Body of pancreas (tissue), 4 donors: ENCODE data around the gene MAN2A1. TPM values are rescaled to one million over a fixed set of nuclear protein-coding genes. Genes with fewer than 3 reads are reported as not detected.

ENCODE experiments used
- ATAC-seq: fragments of 150-250 bp; one replicate; pipeline ENCODE4 v1.9.1; 2016
- DNase-seq, 4 donors: peaks; one replicate each; pipeline ENCODE4 v3.0.0-alpha.2; 2019
- H3K27ac ChIP-seq, 4 donors: fragments of 200-600 bp; sonication (generic); 1 replicate in 3 of 4; 2 replicates in 1 of 4; pipeline versions ENCODE4 v1.5.1 to v1.6.1; 2016 to 2019; ENCODE audit warnings: mild to moderate bottlenecking in 1 of 4, mixed read lengths in 1 of 4, moderate library complexity in 1 of 4
- H3K27me3 ChIP-seq, 2 donors: fragments of 200-600 bp; sonication (generic); one replicate each; pipeline ENCODE4 v1.6.0; 2016; ENCODE audit warnings: mild to moderate bottlenecking in 1 of 2
- H3K36me3 ChIP-seq, 2 donors: fragments of 200-600 bp; sonication (generic); replicated peaks in 1 of 2; 2 replicates each; pipeline ENCODE4 v1.5.1; 2016; ENCODE audit warnings: low read depth in 2 of 2; ENCODE audit not compliant: insufficient read depth in 1 of 2
- H3K4me1 ChIP-seq: fragments of 200-600 bp; sonication (generic); one replicate; pipeline ENCODE4 v1.6.0; 2016
- H3K4me3 ChIP-seq, 2 donors: fragments of 200-600 bp; sonication (generic); 1 replicate in 1 of 2; 2 replicates in 1 of 2; pipeline ENCODE4 v1.5.1; 2016 to 2019
- H3K9me3 ChIP-seq, 3 donors: fragments of 200-600 bp; sonication (generic); 1 replicate in 2 of 3; 2 replicates in 1 of 3; pipeline ENCODE4 v1.5.1; 2016
- CTCF ChIP-seq, 7 experiments: fragments of 450-650 bp in 4 of 7; fragments of 200-600 bp in 3 of 7; sonication (generic) in 3 of 7; IDR thresholded peaks; one replicate each; pipeline ENCODE4 v1.5.1; 2016 to 2019; ENCODE audit warnings: antibody characterized with exemption in 7 of 7
- POLR2A ChIP-seq, 3 donors: fragments of 450-650 bp; IDR thresholded peaks; one replicate each; pipeline ENCODE4 v1.6.1; 2016; ENCODE audit warnings: antibody characterized with exemption in 3 of 3, mild to moderate bottlenecking in 2 of 3
- WGBS, 2 donors: methylation state at CpG; one replicate each; pipeline ENCODE4 v1.1.5; 2017; 5-methylcytosine and 5-hydroxymethylcytosine counted together
- intact Hi-C: fragments of 100-400 bp; cut with DNase I; formaldehyde crosslinking; loops from one replicate; pipeline ENCODE4 v1.15.1; 2023
- total RNA-seq, 2 donors: library from RNA; depleted of rRNA; stranded (reverse); fragments of >200 nt; gene quantifications; one replicate each; pipeline ENCODE4 v1.1.0, GENCODE V29; 2016

The MAN2A1 gene
- total RNA-seq, 2 donors from 2014 or later, result 43.8 to 61.7 TPM

GRCh38 chr5:109907731-109908130, 218.0 kb downstream of the MAN2A1 start:
- ATAC-seq, result no peak
- Histone ChIP-seq H3K9me3 (no peaks in the 10 kb centered on the region), H3K36me3 (no peaks in the 10 kb centered on the region), H3K27me3 (no peaks in the 10 kb centered on the region), H3K27ac (no peak overlapping the region), H3K4me3 (no peak overlapping the region), H3K4me1 (no peaks in the 10 kb centered on the region)
- WGBS, 2 donors, result 64 to 72% methylated on average over 2 of the region's 2 CpGs
- intact Hi-C loops, result no loop called here
- DNase-seq, result no peak
- TF ChIP-seq POLR2A (IDR thresholded peaks at IDR 0.05) (no peak), CTCF (IDR thresholded peaks at IDR 0.05) (no peak)

- intact Hi-C loops, result no loop called here
- no peak for DNase-seq
- Histone ChIP-seq H3K36me3 (no peaks in the 10 kb centered on the region), H3K27me3 (no peaks in the 10 kb centered on the region), H3K9me3 (no peaks in the 10 kb centered on the region), H3K27ac (no peak overlapping the region), H3K4me1 (no peaks in the 10 kb centered on the region), H3K4me3 (no peak overlapping the region)
- TF ChIP-seq CTCF (IDR thresholded peaks at IDR 0.05) (no peak), POLR2A (IDR thresholded peaks at IDR 0.05) (no peak)
- 65 to 69% methylated on average over 3 of the region's 3 CpGs for whole genome bisulfite sequencing, 2 donors
- no peak for ATAC-seq
Observed at GRCh38 chr5:109908366-109908765, 218.6 kb downstream of the MAN2A1 start.

- H3K4me1 ChIP-seq, result no peaks in the 10 kb centered on the region
- no peak overlapping the region for H3K27ac ChIP-seq
- no peak for DNase-seq
- 67 to 69% methylated on average over 5 of the region's 5 CpGs for WGBS, 2 donors
- no peaks in the 10 kb centered on the region for H3K36me3 ChIP-seq
- ATAC-seq, result no peak
- H3K27me3 ChIP-seq, result no peaks in the 10 kb centered on the region
- intact Hi-C loops, result no loop called here
- no peak for TF ChIP-seq CTCF (IDR thresholded peaks at IDR 0.05)
- TF ChIP-seq POLR2A (IDR thresholded peaks at IDR 0.05), result no peak
- H3K9me3 ChIP-seq, result no peaks in the 10 kb centered on the region
- H3K4me3 ChIP-seq, result no peak overlapping the region
Observed at GRCh38 chr5:109910874-109911273, 221.1 kb downstream of the MAN2A1 start.

- no peak overlapping the region for H3K27ac ChIP-seq
- H3K4me1 ChIP-seq, result no peaks in the 10 kb centered on the region
- ATAC-seq, result no peak
- no peaks in the 10 kb centered on the region for H3K9me3 ChIP-seq
- no peak overlapping the region for H3K4me3 ChIP-seq
- WGBS, 2 donors, result 58 to 73% methylated on average over 3 of the region's 3 CpGs
- intact Hi-C loops, result no loop called here
- H3K36me3 ChIP-seq, result no peaks in the 10 kb centered on the region
- TF ChIP-seq POLR2A (IDR thresholded peaks at IDR 0.05) (no peak), CTCF (IDR thresholded peaks at IDR 0.05) (no peak)
- no peaks in the 10 kb centered on the region for H3K27me3 ChIP-seq
- DNase-seq, result no peak
Observed at GRCh38 chr5:109911731-109912130, 222.0 kb downstream of the MAN2A1 start.

GRCh38 chr5:109914906-109915305, 225.2 kb downstream of the MAN2A1 start:
- Histone ChIP-seq H3K36me3 (no peaks in the 10 kb centered on the region), H3K4me3 (no peak overlapping the region), H3K4me1 (no peaks in the 10 kb centered on the region), H3K27ac (no peak overlapping the region), H3K9me3 (no peaks in the 10 kb centered on the region), H3K27me3 (no peaks in the 10 kb centered on the region)
- no peak for ATAC-seq
- no peak for TF ChIP-seq CTCF (IDR thresholded peaks at IDR 0.05)
- no peak for TF ChIP-seq POLR2A (IDR thresholded peaks at IDR 0.05)
- WGBS, 2 donors, result 79 to 83% methylated on average over 2 of the region's 2 CpGs
- DNase-seq, result no peak
- intact Hi-C loops, result no loop called here
